HG03060 (cell line): ENCODE data around the gene MLLT6.

ENCODE experiments used
- ATAC-seq: cut with Tn5 transposase; IDR thresholded peaks from one replicate; pipeline ENCODE4 v1.9.1; 2021; ENCODE audit warnings: low read depth, moderate number of reproducible peaks; ENCODE audit not compliant: unreplicated experiment

The MLLT6 gene

GRCh38 chr17:38752308-38753070, 47.4 kb downstream of the MLLT6 start, which contains the start of gene PSMB3:
Gene PSMB3 (plus strand): TSS chr17:38752741. CDS start chr17:38752827, 86 bp downstream.
- peak; percentile 74 for ATAC-seq

- no peak for ATAC-seq
Measured at GRCh38 chr17:38753071-38753506, 48.0 kb downstream of the MLLT6 start.

- ATAC-seq: no peak
Measured at GRCh38 chr17:38761612-38762011, 56.5 kb downstream of the MLLT6 start.

GRCh38 chr17:38762231-38762630, 57.2 kb downstream of the MLLT6 start:
- no peak for ATAC-seq

GRCh38 chr17:38766341-38766740, 61.3 kb downstream of the MLLT6 start:
- no peak for ATAC-seq

GRCh38 chr17:38768417-38768816, 63.3 kb downstream of the MLLT6 start:
- ATAC-seq: no peak

GRCh38 chr17:38773258-38773657, 68.2 kb downstream of the MLLT6 start:
- no peak for ATAC-seq

GRCh38 chr17:38777641-38778250, 72.7 kb downstream of the MLLT6 start:
- no peak for ATAC-seq
